ENCODE data around the gene TNIK.

Gene TNIK

GRCh38 chr3:171270541-171270940, 189.7 kb downstream of the TNIK start:
- Histone ChIP-seq H3K27me3 (no peaks in the 10 kb centered on the region), H3K9me3 (peaks cover 0 to 7% (median 0%) of the 10 kb centered on the region in 3 donors), H3K27ac (no peak overlapping the region), H3K36me3 (no peaks in the 10 kb centered on the region), H3K4me3 (no peak overlapping the region), H3K4me1 (peaks cover 0 to 30% (median 20%) of the 10 kb centered on the region in 4 donors)
- DNase-seq: no peak
- TF ChIP-seq CTCF (IDR thresholded peaks at IDR 0.05): no peak
- intact Hi-C loops (cut with DNase I; ENCODE audit: low total_unique reads): no loop called here

- Histone ChIP-seq H3K4me3 (no peak overlapping the region), H3K27me3 (no peaks in the 10 kb centered on the region), H3K4me1 (peaks cover 0 to 35% (median 21%) of the 10 kb centered on the region in 4 donors), H3K9me3 (peaks cover 0 to 7% (median 0%) of the 10 kb centered on the region in 3 donors), H3K27ac (no peak overlapping the region), H3K36me3 (no peaks in the 10 kb centered on the region)
- TF ChIP-seq CTCF (IDR thresholded peaks at IDR 0.05): no peak
- intact Hi-C loops (cut with DNase I; ENCODE audit: low total_unique reads): no loop called here
- DNase-seq: no peak
These were observed 190.7 kb downstream of the TNIK start for GRCh38 chr3:171269542-171269941.

GRCh38 chr3:171268677-171269076, 191.5 kb downstream of the TNIK start:
- Histone ChIP-seq H3K4me3 (no peak overlapping the region), H3K27ac (no peak overlapping the region), H3K27me3 (no peaks in the 10 kb centered on the region), H3K4me1 (peaks cover 0 to 35% (median 21%) of the 10 kb centered on the region in 4 donors), H3K9me3 (peaks cover 0 to 7% (median 0%) of the 10 kb centered on the region in 3 donors), H3K36me3 (no peaks in the 10 kb centered on the region)
- DNase-seq: no peak
- TF ChIP-seq CTCF (IDR thresholded peaks at IDR 0.05): no peak
- intact Hi-C loops (cut with DNase I; ENCODE audit: low total_unique reads): no loop called here

- no peak for TF ChIP-seq CTCF (IDR thresholded peaks at IDR 0.05)
- H3K4me1 ChIP-seq: peaks cover 0 to 45% (median 26%) of the 10 kb centered on the region in 4 donors
- no peak for DNase-seq
- no peaks in the 10 kb centered on the region for H3K36me3 ChIP-seq
- no peak overlapping the region for H3K4me3 ChIP-seq
- no peaks in the 10 kb centered on the region for H3K9me3 ChIP-seq
- peak overlapping the region; percentile 17 to 50 for H3K27ac ChIP-seq
- H3K27me3 ChIP-seq: no peaks in the 10 kb centered on the region
- intact Hi-C loops (cut with DNase I; ENCODE audit: low total_unique reads): no loop called here
These were observed 193.1 kb downstream of the TNIK start for GRCh38 chr3:171267104-171267503.

- H3K9me3 ChIP-seq: no peaks in the 10 kb centered on the region
- intact Hi-C loops (cut with DNase I; ENCODE audit: low total_unique reads): no loop called here
- DNase-seq: no peak
- H3K27me3 ChIP-seq: no peaks in the 10 kb centered on the region
- H3K36me3 ChIP-seq: no peaks in the 10 kb centered on the region
- no peak for TF ChIP-seq CTCF (IDR thresholded peaks at IDR 0.05)
- peak overlapping the region; percentile 17 to 50 for H3K27ac ChIP-seq
- H3K4me3 ChIP-seq: no peak overlapping the region
- peaks cover 0 to 49% (median 30%) of the 10 kb centered on the region in 4 donors for H3K4me1 ChIP-seq
These were observed 193.5 kb downstream of the TNIK start for GRCh38 chr3:171266740-171267073.

All from tibial artery (tissue), 4 donors.